GM12878 (cell line): ENCODE results near the gene ITCH. TPM values are rescaled to one million over a fixed set of nuclear protein-coding genes. Genes with fewer than 3 reads are reported as not detected.
A peak's percentile ranks its signal among the peaks of the same experiment; 100 is the strongest.

Experiments
- ASH2L ChIP-seq: fragments of 300-600, 200-600 bp; sonication (generic); IDR thresholded peaks from 2 replicates; pipeline ENCODE4 v1.6.1; 2017; ENCODE audit warnings: low read depth, mild to moderate bottlenecking, borderline replicate concordance
- CBX5 ChIP-seq: sonication (generic); IDR thresholded peaks from 2 replicates; pipeline ENCODE4 v1.6.1; 2016; ENCODE audit warnings: low read depth, moderate library complexity, mild to moderate bottlenecking, inconsistent platforms
- E2F4 ChIP-seq: IDR thresholded peaks from 2 replicates; pipeline ENCODE4 v1.6.1; 2012; ENCODE audit warnings: low read depth, low read length, improper control_type of control experiment
- EP300 ChIP-seq, 2 experiments: fragments of 150-350 bp in 1 of 2; IDR thresholded peaks; 2 replicates each; pipeline ENCODE4 v1.6.1; 2011 to 2012; ENCODE audit warnings: low read depth in 2 of 2, low read length in 2 of 2, borderline replicate concordance in 1 of 2, improper control_type of control experiment in 1 of 2, inconsistent platforms in 1 of 2; ENCODE audit not compliant: control insufficient read depth in 1 of 2
- FOS ChIP-seq: IDR thresholded peaks from 3 replicates; pipeline ENCODE4 v1.6.1; 2011; ENCODE audit warnings: borderline replicate concordance; ENCODE audit not compliant: insufficient read length; ENCODE audit errors: extremely low read depth
- HDAC2 ChIP-seq: fragments of 200-600 bp; sonication (generic); IDR thresholded peaks from 2 replicates; pipeline ENCODE4 v1.6.1; 2017
- IKZF2 ChIP-seq, 2 experiments: fragments of 450-650 bp; IDR thresholded peaks; 2 replicates each; pipeline ENCODE4 v1.6.1; 2017; ENCODE audit warnings: mild to moderate bottlenecking in 2 of 2, moderate library complexity in 2 of 2
- KDM1A ChIP-seq: fragments of 200-600 bp; sonication (generic); IDR thresholded peaks from 2 replicates; pipeline ENCODE4 v1.6.1; 2016; ENCODE audit warnings: borderline replicate concordance
- MTA2 ChIP-seq: fragments of 450-650 bp; IDR thresholded peaks from 2 replicates; pipeline ENCODE4 v1.6.1; 2016; ENCODE audit warnings: low read depth, mild to moderate bottlenecking, moderate library complexity
- MYC ChIP-seq: IDR thresholded peaks from 2 replicates; pipeline ENCODE4 v1.6.1; 2011; ENCODE audit warnings: mild to moderate bottlenecking, low read length, moderate library complexity, inconsistent platforms; ENCODE audit not compliant: insufficient read depth, insufficient replicate concordance, insufficient read length, severe bottlenecking
- NFIC ChIP-seq: IDR thresholded peaks from 2 replicates; pipeline ENCODE4 v1.6.1; 2012; ENCODE audit warnings: low read depth, mild to moderate bottlenecking, inconsistent platforms, low read length, moderate library complexity
- PAX8 ChIP-seq: fragments of 450-650 bp; IDR thresholded peaks from 2 replicates; pipeline ENCODE4 v1.6.1; 2017; ENCODE audit warnings: mild to moderate bottlenecking, moderate library complexity
- RAD51 ChIP-seq: fragments of 450-650 bp; IDR thresholded peaks from 2 replicates; pipeline ENCODE4 v1.6.1; 2016; ENCODE audit warnings: moderate library complexity, mild to moderate bottlenecking, inconsistent platforms
- RB1 ChIP-seq: fragments of 450-650 bp; formaldehyde crosslinking; IDR thresholded peaks from 2 replicates; pipeline ENCODE4 v1.6.1; 2017; ENCODE audit warnings: mild to moderate bottlenecking, borderline replicate concordance
- SMAD1 ChIP-seq: fragments of 450-650 bp; IDR thresholded peaks from 2 replicates; pipeline ENCODE4 v1.6.1; 2018; ENCODE audit warnings: mild to moderate bottlenecking, low read depth; ENCODE audit not compliant: partially characterized antibody
- SMC3 ChIP-seq: IDR thresholded peaks from 2 replicates; pipeline ENCODE4 v1.6.1; 2011; ENCODE audit warnings: low read length, improper control_type of control experiment, borderline replicate concordance
- SPI1 ChIP-seq: IDR thresholded peaks from 2 replicates; pipeline ENCODE4 v1.6.1; 2011; ENCODE audit warnings: low read depth, mild to moderate bottlenecking, low read length, moderate library complexity, borderline replicate concordance; ENCODE audit not compliant: insufficient read depth
- SREBF1 ChIP-seq: IDR thresholded peaks from 2 replicates; pipeline ENCODE4 v1.6.1; 2012; ENCODE audit warnings: mild to moderate bottlenecking, low read length
- TARDBP ChIP-seq: IDR thresholded peaks from 2 replicates; pipeline ENCODE4 v1.6.1; 2016; ENCODE audit warnings: borderline replicate concordance
- TBL1XR1 ChIP-seq: IDR thresholded peaks from 2 replicates; pipeline ENCODE4 v1.6.1; 2012; ENCODE audit warnings: low read depth, low read length, improper control_type of control experiment
- ZBTB40 ChIP-seq: fragments of 450-650 bp; IDR thresholded peaks from 2 replicates; pipeline ENCODE4 v1.6.1; 2016; ENCODE audit warnings: mild to moderate bottlenecking, moderate library complexity, borderline replicate concordance
- polyA plus RNA-seq, 11 experiments: library from polyadenylated mRNA; depleted of rRNA in 4 of 11; unstranded in 6 of 11; stranded (reverse) in 5 of 11; fragments of >200 nt; fragmentation: Nextera tagmentation in 4 of 11; fragmentation: Illumina TruSeq in 1 of 11; extraction: Ambion mirVana in 4 of 11; extraction: Trizol in 1 of 11; gene quantifications; 1 replicate in 1 of 11; 2 replicates in 10 of 11; pipeline versions ENCODE4 v1.2.1 to v1.2.3, GENCODE V29; 2011 to 2016; ENCODE audit warnings: inconsistent platforms in 2 of 11, missing spikeins in 2 of 11, low read depth in 1 of 11
- total RNA-seq, 4 experiments: library from RNA; depleted of rRNA in 3 of 4; stranded (reverse); fragments of >200 nt in 3 of 4; fragmentation: Illumina TruSeq in 1 of 4; extraction: Trizol in 1 of 4; gene quantifications; 2 replicates each; pipeline versions ENCODE4 v1.2.1 to v1.2.3, GENCODE V29; 2013 to 2021
- TF ChIP-seq, protein P1 (sequence below): fragments of 450-650 bp; IDR thresholded peaks from 2 replicates; pipeline ENCODE4 v1.6.1; 2017; ENCODE audit warnings: low read depth, mild to moderate bottlenecking, moderate library complexity
- TF ChIP-seq, protein P2 (sequence below): IDR thresholded peaks from 2 replicates; pipeline ENCODE4 v1.6.1; 2012; ENCODE audit warnings: low read depth, low read length, improper control_type of control experiment

The ITCH gene
- total and polyA plus RNA-seq, 10 of the 15 experiments (the other 5 are each of a cell fraction or from before 2014, with no cell fraction given) = 7.5 to 46.1 (median 21.5) TPM

DNA sequence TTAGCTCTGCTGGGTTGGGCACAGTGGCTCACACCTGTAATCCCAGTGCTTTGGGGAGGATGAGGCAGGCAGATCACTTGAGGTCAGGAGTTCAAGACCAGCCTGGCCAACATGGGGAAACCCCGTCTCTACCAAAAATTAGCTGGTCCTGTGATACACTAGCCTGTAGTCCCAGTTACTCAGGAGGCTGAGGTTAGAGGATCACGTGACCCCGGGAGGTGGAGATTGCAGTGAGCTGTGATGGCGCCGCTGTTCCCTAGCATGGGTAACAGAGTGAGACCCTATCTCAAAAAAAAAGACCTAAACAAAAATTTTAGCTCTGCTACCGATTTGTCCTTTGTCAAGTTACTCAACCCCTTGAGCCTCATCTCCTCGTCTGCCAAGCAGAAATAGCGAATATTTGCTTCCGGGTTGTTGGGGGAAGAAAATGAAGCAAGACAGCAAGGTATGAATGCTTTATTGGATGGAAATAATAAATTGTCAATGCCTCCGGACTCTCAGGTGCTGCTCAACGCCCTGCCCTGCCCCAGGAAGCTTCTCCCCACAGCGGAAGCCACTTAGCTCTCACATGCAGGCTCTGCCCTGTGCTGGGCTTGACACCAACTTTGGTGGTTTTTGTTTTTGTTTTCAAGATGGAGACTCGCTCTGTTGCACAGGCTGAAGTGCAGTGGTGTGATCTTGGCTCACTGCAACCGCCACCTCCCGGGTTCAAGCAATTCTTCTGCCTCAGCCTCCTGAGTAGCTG lies 24.9 kb upstream of the ITCH start (continued):
- TF ChIP-seq ZBTB40 (peak; percentile 61; the same call in 1 of the 2 replicates), TARDBP (no peak), KDM1A (no peak), SMC3 (no peak), SPI1 (no peak), RB1 (peak; percentile 14; the same call in 1 of the 2 replicates), MYC (no peak), MTA2 (peak; percentile 27; the same call in 1 of the 2 replicates), SMAD1 (no peak), FOS (no peak), EP300 (IDR thresholded peaks at IDR 0.05; ENCODE audit: borderline replicate concordance in 1 of 2, control insufficient read depth in 1 of 2, low read depth in 2 of 2, low read length in 2 of 2) (no peak), TBL1XR1 (no peak), RAD51 (peak; percentile 99), CBX5 (no peak), ASH2L (no peak), HDAC2 (no peak), IKZF2 (IDR thresholded peaks at IDR 0.05) (peak; percentile 42 to 59; a peak in 3 of 4 replicates), NFIC (no peak), SREBF1 (no peak), PAX8 (0 out of 2 replicates have a peak, but pooled peaks have one; percentile 65), E2F4 (no peak)
- TF ChIP-seq, protein P1, sequence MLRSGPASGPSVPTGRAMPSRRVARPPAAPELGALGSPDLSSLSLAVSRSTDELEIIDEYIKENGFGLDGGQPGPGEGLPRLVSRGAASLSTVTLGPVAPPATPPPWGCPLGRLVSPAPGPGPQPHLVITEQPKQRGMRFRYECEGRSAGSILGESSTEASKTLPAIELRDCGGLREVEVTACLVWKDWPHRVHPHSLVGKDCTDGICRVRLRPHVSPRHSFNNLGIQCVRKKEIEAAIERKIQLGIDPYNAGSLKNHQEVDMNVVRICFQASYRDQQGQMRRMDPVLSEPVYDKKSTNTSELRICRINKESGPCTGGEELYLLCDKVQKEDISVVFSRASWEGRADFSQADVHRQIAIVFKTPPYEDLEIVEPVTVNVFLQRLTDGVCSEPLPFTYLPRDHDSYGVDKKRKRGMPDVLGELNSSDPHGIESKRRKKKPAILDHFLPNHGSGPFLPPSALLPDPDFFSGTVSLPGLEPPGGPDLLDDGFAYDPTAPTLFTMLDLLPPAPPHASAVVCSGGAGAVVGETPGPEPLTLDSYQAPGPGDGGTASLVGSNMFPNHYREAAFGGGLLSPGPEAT = no peak
- TF ChIP-seq, protein P2, sequence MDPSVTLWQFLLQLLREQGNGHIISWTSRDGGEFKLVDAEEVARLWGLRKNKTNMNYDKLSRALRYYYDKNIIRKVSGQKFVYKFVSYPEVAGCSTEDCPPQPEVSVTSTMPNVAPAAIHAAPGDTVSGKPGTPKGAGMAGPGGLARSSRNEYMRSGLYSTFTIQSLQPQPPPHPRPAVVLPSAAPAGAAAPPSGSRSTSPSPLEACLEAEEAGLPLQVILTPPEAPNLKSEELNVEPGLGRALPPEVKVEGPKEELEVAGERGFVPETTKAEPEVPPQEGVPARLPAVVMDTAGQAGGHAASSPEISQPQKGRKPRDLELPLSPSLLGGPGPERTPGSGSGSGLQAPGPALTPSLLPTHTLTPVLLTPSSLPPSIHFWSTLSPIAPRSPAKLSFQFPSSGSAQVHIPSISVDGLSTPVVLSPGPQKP = no peak
